HG02588 (cell line): Measurements from ENCODE around the gene IDUA.

Source experiments
- ATAC-seq: cut with Tn5 transposase; IDR thresholded peaks from one replicate; pipeline ENCODE4 v1.9.1; 2021; ENCODE audit warnings: mild to moderate bottlenecking, moderate library complexity; ENCODE audit not compliant: unreplicated experiment

Gene IDUA

GRCh38 chr4:1027915-1028238 lies 41.0 kb downstream of the IDUA start:
- no peak for ATAC-seq

- no peak for ATAC-seq
Measured at GRCh38 chr4:1028574-1029220, 41.9 kb downstream of the IDUA start.

GRCh38 chr4:1029529-1029928 lies 42.7 kb downstream of the IDUA start:
- no peak for ATAC-seq

- ATAC-seq, result no peak
Measured at GRCh38 chr4:1030031-1030430, 43.2 kb downstream of the IDUA start.

- ATAC-seq, result no peak
Measured at GRCh38 chr4:1030559-1030958, 43.7 kb downstream of the IDUA start.

GRCh38 chr4:1031346-1031745 lies 44.5 kb downstream of the IDUA start:
- no peak for ATAC-seq

GRCh38 chr4:1031956-1032795 lies 45.3 kb downstream of the IDUA start:
- no peak for ATAC-seq

GRCh38 chr4:1032861-1033260 lies 46.0 kb downstream of the IDUA start:
- ATAC-seq, result no peak

- no peak for ATAC-seq
Measured at GRCh38 chr4:1033840-1034551, 47.2 kb downstream of the IDUA start.

GRCh38 chr4:1035510-1035909 lies 48.7 kb downstream of the IDUA start:
- no peak for ATAC-seq

- ATAC-seq, result no peak
Measured at GRCh38 chr4:1036095-1036494, 49.3 kb downstream of the IDUA start.

GRCh38 chr4:1036976-1037810 lies 50.3 kb downstream of the IDUA start:
- no peak for ATAC-seq

GRCh38 chr4:1038948-1039492 lies 52.2 kb downstream of the IDUA start:
- ATAC-seq, result no peak

- no peak for ATAC-seq
Measured at GRCh38 chr4:1039493-1040343, 52.9 kb downstream of the IDUA start.

GRCh38 chr4:1040344-1041146 lies 53.7 kb downstream of the IDUA start:
- no peak for ATAC-seq

GRCh38 chr4:1041147-1041935 lies 54.5 kb downstream of the IDUA start:
- ATAC-seq, result no peak

GRCh38 chr4:1041936-1042330 lies 55.1 kb downstream of the IDUA start:
- ATAC-seq, result no peak

GRCh38 chr4:1042352-1043055 lies 55.7 kb downstream of the IDUA start:
- no peak for ATAC-seq
